A549 treated with Hydrocortisone at 1 μM for 4 hours (cell line): ENCODE measurements around the gene RAET1G. TPM values are rescaled to one million over a fixed set of nuclear protein-coding genes. Genes with fewer than 3 reads are reported as not detected.

Experiments
- total RNA-seq: library from RNA; stranded (reverse); fragments of 200-300 nt; extraction: Qiagen RNA extraction; gene quantifications from 5 replicates; pipeline ENCODE4 v1.2.3, GENCODE V29; 2022

The RAET1G gene, protein sequence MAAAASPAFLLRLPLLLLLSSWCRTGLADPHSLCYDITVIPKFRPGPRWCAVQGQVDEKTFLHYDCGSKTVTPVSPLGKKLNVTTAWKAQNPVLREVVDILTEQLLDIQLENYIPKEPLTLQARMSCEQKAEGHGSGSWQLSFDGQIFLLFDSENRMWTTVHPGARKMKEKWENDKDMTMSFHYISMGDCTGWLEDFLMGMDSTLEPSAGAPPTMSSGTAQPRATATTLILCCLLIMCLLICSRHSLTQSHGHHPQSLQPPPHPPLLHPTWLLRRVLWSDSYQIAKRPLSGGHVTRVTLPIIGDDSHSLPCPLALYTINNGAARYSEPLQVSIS
- 6.6 to 11.2 TPM (median 9.7 TPM) in 5 replicates for total RNA-seq

GRCh38 chr6:149922642-149923326 is at the start of gene RAET1G:
Gene RAET1G (minus strand): TSS chr6:149923121. CDS start chr6:149923010, 111 bp downstream.

GRCh38 chr6:149963462-149964307 is 40.8 kb upstream of the RAET1G start, which contains the start of gene ULBP1:
Gene ULBP1 (plus strand): TSS chr6:149963943. CDS start chr6:149964050, 107 bp downstream.

GRCh38 chr6:149941583-149942460 is 18.9 kb upstream of the RAET1G start, which contains the start of gene ULBP2:
Gene ULBP2 (plus strand): TSS chr6:149942014. CDS start chr6:149942073, 59 bp downstream.

DNA sequence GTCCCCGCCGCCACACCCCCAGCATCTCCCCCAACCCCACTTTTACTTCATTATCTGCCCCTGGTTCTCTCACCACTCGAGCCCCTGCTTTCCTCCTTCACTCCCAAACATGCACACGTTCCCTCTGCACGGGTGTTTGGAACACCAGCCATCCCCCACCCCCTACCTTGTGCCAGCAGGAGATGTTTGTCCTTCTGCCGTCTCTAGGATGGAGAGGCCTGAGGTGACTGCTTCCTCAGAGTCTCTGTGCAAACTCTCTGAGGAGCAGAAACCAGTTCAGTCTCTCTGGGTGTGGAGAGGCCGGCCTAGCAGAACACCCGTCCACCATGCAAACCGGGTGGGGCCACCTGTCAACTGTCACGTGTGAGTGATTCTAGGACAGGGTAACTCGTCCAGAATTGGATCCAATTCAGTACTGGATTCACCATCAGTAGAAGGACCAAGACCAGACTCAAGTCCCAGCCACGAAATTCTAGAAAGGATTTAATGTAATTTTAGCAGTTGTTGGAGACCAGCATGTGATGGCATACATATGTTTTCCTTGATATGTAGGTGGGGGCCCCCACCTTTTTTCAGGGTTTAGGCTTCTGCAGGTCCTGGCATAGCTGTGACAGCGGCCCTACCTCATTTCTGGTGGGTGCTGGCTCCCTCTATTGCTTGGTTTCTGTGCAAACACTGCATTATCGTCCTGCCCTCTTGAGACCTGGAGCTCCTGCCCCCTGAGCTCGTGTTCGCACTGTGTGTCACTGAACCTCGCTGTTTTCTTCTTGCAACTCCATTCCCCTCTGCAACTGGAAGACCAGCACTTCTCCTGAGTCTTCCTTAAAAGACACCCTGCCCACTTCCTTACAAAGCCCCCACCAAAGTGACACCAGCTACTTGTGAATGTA is 24.8 kb downstream of the RAET1G start, which contains the start of gene RAET1E:
RAET1E (minus strand) TSS at position 259 of the 890 bp plus-strand sequence. CDS start 7,212 bp downstream, outside the sequence.

Other genes starting within 250 kb of the RAET1G start
- gene LATS1, start 205.0 kb downstream of the RAET1G start, total RNA-seq, result 4.8 to 8.2 TPM (median 8.0 TPM) in 5 replicates
- 13.0 to 17.4 TPM (median 15.0 TPM) in 5 replicates for gene NUP43, start 176.6 kb downstream of the RAET1G start, total RNA-seq
- 85.6 to 102 TPM (median 89.5 TPM) in 5 replicates for gene PCMT1, start 173.4 kb downstream of the RAET1G start, total RNA-seq
- 26.4 to 34.5 TPM (median 34.0 TPM) in 5 replicates for gene LRP11, start 58.8 kb downstream of the RAET1G start, total RNA-seq
- gene RAET1E, start 25.0 kb downstream of the RAET1G start, total RNA-seq, result 1.9 to 3.3 TPM (median 2.8 TPM) in 5 replicates
- 3.2 to 4.0 TPM (median 3.6 TPM) in 5 replicates for gene ULBP2, start 18.9 kb upstream of the RAET1G start, total RNA-seq
- gene ULBP1, start 40.8 kb upstream of the RAET1G start, total RNA-seq, result 0.77 to 0.89 TPM (median 0.83 TPM) in 5 replicates
- 0.15 to 0.61 TPM (median 0.35 TPM) in 5 replicates for gene RAET1L, start 102.4 kb upstream of the RAET1G start, total RNA-seq
- gene ULBP3, start 146.0 kb upstream of the RAET1G start, total RNA-seq, result 2.5 to 4.9 TPM (median 3.4 TPM) in 5 replicates
- 2.4 to 3.4 TPM (median 2.8 TPM) in 5 replicates for gene PPP1R14C, start 219.9 kb upstream of the RAET1G start, total RNA-seq